Measurements from ENCODE around the gene RAB28.

RAB28 gene

DNA sequence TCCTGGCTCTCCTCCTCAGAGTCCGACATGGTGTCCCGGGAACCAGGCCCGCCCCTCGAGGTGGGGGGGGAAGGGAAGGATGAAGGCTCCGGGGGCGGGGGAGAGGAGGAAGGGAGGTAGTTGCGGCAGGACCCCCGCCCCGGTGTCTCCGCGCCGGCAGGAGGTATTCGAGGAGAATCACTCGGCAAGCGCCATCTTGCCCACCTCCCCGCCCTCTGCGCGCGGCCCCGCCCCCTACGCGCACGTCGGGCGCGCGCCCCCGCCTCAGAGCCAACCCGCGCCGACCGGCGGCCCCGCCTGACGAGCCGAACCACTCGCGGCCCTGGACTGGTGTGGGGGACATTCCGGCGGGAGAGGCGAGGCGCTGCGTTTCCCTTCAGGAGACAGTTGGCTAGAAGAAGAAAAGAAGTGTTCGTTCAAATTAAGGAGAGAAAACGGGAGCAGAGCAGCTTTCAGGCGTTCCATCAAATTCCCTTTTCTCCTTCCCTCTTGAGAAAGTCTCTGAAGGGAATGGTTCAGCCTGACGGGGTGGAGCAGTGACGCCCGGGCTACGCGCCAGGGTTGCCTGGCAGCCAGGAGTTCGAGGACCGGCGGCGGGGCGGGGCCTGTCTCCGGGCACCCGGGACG is at the start of gene RAB28:
Gene RAB28 (minus strand): TSS at position 219 of the 627 bp plus-strand sequence.
- peak; percentile 91 for ATAC-seq
- no peak for TF ChIP-seq ZFP3 (CRISPR knock-in tag; IDR thresholded peaks at IDR 0.05)
- no peak for TF ChIP-seq TCF4 (CRISPR knock-in tag; IDR thresholded peaks at IDR 0.05; ENCODE audit: borderline replicate concordance)
- TF ChIP-seq SNAI2 (CRISPR knock-in tag; IDR thresholded peaks at IDR 0.05): no peak
- TF ChIP-seq BACH2 (CRISPR knock-in tag; IDR thresholded peaks at IDR 0.05; ENCODE audit: borderline replicate concordance): no peak
- TF ChIP-seq ARNTL (CRISPR knock-in tag; IDR thresholded peaks at IDR 0.05; ENCODE audit: borderline replicate concordance, low read depth): no peak
- TF ChIP-seq, protein P1, sequence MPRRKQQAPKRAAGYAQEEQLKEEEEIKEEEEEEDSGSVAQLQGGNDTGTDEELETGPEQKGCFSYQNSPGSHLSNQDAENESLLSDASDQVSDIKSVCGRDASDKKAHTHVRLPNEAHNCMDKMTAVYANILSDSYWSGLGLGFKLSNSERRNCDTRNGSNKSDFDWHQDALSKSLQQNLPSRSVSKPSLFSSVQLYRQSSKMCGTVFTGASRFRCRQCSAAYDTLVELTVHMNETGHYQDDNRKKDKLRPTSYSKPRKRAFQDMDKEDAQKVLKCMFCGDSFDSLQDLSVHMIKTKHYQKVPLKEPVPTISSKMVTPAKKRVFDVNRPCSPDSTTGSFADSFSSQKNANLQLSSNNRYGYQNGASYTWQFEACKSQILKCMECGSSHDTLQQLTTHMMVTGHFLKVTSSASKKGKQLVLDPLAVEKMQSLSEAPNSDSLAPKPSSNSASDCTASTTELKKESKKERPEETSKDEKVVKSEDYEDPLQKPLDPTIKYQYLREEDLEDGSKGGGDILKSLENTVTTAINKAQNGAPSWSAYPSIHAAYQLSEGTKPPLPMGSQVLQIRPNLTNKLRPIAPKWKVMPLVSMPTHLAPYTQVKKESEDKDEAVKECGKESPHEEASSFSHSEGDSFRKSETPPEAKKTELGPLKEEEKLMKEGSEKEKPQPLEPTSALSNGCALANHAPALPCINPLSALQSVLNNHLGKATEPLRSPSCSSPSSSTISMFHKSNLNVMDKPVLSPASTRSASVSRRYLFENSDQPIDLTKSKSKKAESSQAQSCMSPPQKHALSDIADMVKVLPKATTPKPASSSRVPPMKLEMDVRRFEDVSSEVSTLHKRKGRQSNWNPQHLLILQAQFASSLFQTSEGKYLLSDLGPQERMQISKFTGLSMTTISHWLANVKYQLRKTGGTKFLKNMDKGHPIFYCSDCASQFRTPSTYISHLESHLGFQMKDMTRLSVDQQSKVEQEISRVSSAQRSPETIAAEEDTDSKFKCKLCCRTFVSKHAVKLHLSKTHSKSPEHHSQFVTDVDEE (CRISPR knock-in tag; IDR thresholded peaks at IDR 0.05): no peak
- TF ChIP-seq OSR1 (CRISPR knock-in tag; IDR thresholded peaks at IDR 0.05): no peak
- TF ChIP-seq ZNF8 (CRISPR knock-in tag; IDR thresholded peaks at IDR 0.05): no peak
- TF ChIP-seq ZNF565 (CRISPR knock-in tag; conservative IDR thresholded peaks at IDR 0.05; ENCODE audit: low read depth): no peak
- TF ChIP-seq, protein P2, sequence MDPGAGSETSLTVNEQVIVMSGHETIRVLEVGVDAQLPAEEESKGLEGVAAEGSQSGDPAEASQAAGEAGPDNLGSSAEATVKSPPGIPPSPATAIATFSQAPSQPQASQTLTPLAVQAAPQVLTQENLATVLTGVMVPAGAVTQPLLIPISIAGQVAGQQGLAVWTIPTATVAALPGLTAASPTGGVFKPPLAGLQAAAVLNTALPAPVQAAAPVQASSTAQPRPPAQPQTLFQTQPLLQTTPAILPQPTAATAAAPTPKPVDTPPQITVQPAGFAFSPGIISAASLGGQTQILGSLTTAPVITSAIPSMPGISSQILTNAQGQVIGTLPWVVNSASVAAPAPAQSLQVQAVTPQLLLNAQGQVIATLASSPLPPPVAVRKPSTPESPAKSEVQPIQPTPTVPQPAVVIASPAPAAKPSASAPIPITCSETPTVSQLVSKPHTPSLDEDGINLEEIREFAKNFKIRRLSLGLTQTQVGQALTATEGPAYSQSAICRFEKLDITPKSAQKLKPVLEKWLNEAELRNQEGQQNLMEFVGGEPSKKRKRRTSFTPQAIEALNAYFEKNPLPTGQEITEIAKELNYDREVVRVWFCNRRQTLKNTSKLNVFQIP (CRISPR knock-in tag; IDR thresholded peaks at IDR 0.05; ENCODE audit: borderline replicate concordance, low read depth): no peak

DNA sequence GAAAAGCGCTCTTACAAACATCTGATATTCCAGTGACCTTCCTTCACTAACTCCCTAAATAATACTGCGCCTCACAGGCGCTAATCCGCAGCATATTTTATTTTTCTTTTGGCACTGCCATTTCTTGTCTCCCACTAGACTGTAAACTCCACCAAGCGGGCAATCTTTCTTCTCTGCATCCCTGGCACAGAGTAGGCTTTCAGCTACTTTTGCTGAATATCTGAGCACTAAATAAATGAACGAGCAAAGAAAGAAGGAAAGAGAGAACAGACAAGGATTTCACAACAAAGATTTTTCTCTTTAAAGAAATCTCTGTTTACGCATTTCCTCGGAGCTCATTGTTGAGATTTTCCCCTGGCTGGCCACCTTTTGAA is 47.5 kb upstream of the RAB28 start:
- no peak for ATAC-seq
- TF ChIP-seq, protein P2 (CRISPR knock-in tag; IDR thresholded peaks at IDR 0.05; ENCODE audit: borderline replicate concordance, low read depth): no peak
- no peak for TF ChIP-seq ESRRG (CRISPR knock-in tag; IDR thresholded peaks at IDR 0.05)
- TF ChIP-seq RARB (CRISPR knock-in tag; IDR thresholded peaks at IDR 0.05): no peak
- TF ChIP-seq ZC3H10 (CRISPR knock-in tag; IDR thresholded peaks at IDR 0.05): no peak
- TF ChIP-seq ZFP3 (CRISPR knock-in tag; IDR thresholded peaks at IDR 0.05): no peak
- TF ChIP-seq, protein P3, sequence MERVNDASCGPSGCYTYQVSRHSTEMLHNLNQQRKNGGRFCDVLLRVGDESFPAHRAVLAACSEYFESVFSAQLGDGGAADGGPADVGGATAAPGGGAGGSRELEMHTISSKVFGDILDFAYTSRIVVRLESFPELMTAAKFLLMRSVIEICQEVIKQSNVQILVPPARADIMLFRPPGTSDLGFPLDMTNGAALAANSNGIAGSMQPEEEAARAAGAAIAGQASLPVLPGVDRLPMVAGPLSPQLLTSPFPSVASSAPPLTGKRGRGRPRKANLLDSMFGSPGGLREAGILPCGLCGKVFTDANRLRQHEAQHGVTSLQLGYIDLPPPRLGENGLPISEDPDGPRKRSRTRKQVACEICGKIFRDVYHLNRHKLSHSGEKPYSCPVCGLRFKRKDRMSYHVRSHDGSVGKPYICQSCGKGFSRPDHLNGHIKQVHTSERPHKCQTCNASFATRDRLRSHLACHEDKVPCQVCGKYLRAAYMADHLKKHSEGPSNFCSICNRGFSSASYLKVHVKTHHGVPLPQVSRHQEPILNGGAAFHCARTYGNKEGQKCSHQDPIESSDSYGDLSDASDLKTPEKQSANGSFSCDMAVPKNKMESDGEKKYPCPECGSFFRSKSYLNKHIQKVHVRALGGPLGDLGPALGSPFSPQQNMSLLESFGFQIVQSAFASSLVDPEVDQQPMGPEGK (CRISPR knock-in tag; IDR thresholded peaks at IDR 0.05; ENCODE audit: borderline replicate concordance): no peak
- no peak for TF ChIP-seq ARNTL (CRISPR knock-in tag; IDR thresholded peaks at IDR 0.05; ENCODE audit: borderline replicate concordance, low read depth)
- TF ChIP-seq GLIS3 (CRISPR knock-in tag; IDR thresholded peaks at IDR 0.05): no peak
- TF ChIP-seq ZNF70 (CRISPR knock-in tag; IDR thresholded peaks at IDR 0.05): no peak
- TF ChIP-seq ISL1 (CRISPR knock-in tag; IDR thresholded peaks at IDR 0.05): no peak
- TF ChIP-seq, protein P4, sequence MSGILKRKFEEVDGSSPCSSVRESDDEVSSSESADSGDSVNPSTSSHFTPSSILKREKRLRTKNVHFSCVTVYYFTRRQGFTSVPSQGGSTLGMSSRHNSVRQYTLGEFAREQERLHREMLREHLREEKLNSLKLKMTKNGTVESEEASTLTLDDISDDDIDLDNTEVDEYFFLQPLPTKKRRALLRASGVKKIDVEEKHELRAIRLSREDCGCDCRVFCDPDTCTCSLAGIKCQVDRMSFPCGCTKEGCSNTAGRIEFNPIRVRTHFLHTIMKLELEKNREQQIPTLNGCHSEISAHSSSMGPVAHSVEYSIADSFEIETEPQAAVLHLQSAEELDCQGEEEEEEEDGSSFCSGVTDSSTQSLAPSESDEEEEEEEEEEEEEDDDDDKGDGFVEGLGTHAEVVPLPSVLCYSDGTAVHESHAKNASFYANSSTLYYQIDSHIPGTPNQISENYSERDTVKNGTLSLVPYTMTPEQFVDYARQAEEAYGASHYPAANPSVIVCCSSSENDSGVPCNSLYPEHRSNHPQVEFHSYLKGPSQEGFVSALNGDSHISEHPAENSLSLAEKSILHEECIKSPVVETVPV (CRISPR knock-in tag; IDR thresholded peaks at IDR 0.05): no peak

DNA sequence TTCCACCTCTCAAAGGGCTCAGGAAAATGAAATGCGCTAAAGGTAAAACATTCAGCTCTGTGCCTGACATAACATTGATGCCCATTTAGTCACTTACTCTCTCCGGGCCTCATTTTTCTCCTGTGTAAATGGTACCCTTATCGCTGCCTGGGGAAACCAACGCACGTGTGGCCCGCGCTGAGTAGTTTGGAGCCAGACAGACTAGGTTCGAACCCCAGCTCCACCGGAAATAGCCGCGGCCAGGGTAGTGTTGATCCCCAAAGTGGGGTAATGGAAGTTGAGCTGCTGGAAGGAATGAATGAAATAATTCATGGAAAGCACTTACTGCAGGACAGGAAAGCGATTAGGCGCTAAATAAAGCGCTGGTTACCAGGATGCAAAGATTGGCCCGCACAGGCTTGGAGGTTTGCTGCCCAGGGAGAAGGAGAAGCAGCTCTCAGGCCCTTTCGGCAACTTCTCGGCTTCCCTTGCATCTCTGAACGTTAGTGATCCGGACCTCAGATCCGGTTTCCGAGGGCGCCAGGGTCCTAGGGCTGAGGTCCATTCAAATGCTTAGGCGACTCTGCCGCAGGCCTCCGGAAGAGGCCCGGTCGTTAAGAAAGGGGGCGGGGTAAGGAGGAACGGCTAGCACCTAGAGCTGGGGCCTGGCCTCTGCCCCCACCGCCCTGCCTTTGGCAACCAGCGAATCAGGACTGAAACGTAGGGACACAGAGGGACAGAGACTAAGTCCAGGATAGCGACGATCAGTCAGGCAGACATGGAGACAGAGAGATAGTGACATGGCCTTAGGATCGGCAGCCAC is 46.9 kb upstream of the RAB28 start:
- no peak for TF ChIP-seq GLIS3 (CRISPR knock-in tag; IDR thresholded peaks at IDR 0.05)
- no peak for TF ChIP-seq BACH2 (CRISPR knock-in tag; IDR thresholded peaks at IDR 0.05; ENCODE audit: borderline replicate concordance)
- no peak for ATAC-seq
